ENCODE data around the gene SAFB2.

The SAFB2 gene

DNA sequence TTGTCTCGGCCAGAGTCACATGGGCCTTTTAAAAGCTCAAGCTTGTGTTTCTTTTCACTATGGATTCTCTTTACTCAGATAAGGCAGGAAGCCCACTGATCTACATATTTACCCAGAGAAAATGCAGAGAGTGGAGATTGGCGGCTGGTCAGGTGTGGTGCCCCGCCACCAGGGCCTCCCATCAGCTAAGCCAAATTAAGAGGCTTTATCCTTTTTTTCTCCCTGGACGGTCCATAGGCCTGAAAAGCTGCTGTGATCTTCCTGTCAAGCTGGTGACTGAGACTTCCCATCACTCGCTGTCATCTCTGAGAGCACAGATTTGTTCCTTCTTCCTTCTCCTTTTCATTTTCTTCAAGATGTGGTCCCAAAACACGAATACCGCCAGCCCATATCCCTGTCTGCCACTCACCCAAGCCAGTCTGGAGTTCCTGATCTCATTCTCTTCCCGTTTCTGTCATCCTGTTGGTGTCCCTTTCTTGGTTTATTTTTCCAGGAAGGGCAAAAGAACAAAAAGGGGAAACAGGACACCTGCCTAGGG lies 2.2 kb upstream of the SAFB2 start:
- no peak for DNase-seq (ENCODE audit: low read depth, low spot score)
- no peaks in the 10 kb centered on the region for H3K9me3 ChIP-seq (ENCODE audit: insufficient read depth, low read length)
- H3K4me1 ChIP-seq (ENCODE audit: insufficient read depth, insufficient read length) = peaks cover 9% of the 10 kb centered on the region
- H3K36me3 ChIP-seq (ENCODE audit: insufficient read depth, insufficient read length, low read length) = peaks cover 80% of the 10 kb centered on the region
- peak overlapping the region; percentile 93 for H3K9ac ChIP-seq (ENCODE audit: insufficient read length, low read depth)
- peak overlapping the region; percentile 91 for H3K4me3 ChIP-seq (ENCODE audit: insufficient read length, low read depth)
- H3K27me3 ChIP-seq (ENCODE audit: insufficient read depth, insufficient read length) = no peaks in the 10 kb centered on the region
- TF ChIP-seq YY1 (IDR thresholded peaks at IDR 0.05; ENCODE audit: insufficient read depth, insufficient read length) (no peak), ZNF274 (IDR thresholded peaks at IDR 0.05; ENCODE audit: low read depth, low read length) (no peak), SUZ12 (IDR thresholded peaks at IDR 0.05; ENCODE audit: extremely low read depth, insufficient read depth, insufficient read length) (no peak)

GRCh38 chr19:5624018-5624663 lies 1.6 kb upstream of the SAFB2 start:
- no peak for DNase-seq (ENCODE audit: low read depth, low spot score)
- H3K36me3 ChIP-seq (ENCODE audit: insufficient read depth, insufficient read length, low read length) = peaks cover 77% of the 10 kb centered on the region
- TF ChIP-seq YY1 (IDR thresholded peaks at IDR 0.05; ENCODE audit: insufficient read depth, insufficient read length) (no peak), SUZ12 (IDR thresholded peaks at IDR 0.05; ENCODE audit: extremely low read depth, insufficient read depth, insufficient read length) (no peak), ZNF274 (IDR thresholded peaks at IDR 0.05; ENCODE audit: low read depth, low read length) (no peak)

DNA sequence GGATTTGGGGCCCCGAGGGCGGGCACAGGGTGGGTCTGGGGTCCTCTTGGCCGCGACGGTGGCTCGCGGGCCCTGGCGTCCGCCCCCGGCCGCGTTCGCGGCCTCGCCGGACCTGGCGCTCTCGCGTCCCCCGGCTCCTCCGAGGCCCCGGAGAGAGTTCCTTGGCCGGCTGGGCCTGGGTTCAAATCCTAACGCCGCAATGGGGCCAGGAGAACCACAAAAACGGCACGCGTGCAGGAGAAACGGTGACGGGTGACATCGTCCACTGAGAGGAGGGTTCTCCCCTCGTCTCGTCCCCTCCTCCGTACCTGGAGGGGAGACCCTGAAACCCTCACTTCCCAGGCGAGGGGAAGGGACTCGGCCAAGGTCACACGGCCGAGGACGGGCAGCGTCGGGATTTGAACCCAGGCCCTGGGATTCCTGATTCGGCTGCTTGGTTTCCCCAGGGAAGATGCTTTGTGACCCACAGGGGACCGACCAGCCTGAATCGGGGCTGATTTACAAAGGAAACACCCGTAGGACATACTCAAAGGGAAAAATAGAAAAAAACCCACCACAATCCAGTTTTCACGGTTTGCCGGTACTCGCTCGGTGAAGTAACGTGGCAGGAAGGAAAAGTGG lies 931 bp upstream of the SAFB2 start:
- H3K27me3 ChIP-seq (ENCODE audit: insufficient read depth, insufficient read length) = no peaks in the 10 kb centered on the region
- no peak for DNase-seq (ENCODE audit: low read depth, low spot score)
- H3K4me3 ChIP-seq (ENCODE audit: insufficient read length, low read depth) = peak overlapping the region; percentile 91
- TF ChIP-seq ZNF274 (IDR thresholded peaks at IDR 0.05; ENCODE audit: low read depth, low read length) (no peak), YY1 (IDR thresholded peaks at IDR 0.05; ENCODE audit: insufficient read depth, insufficient read length) (no peak), SUZ12 (IDR thresholded peaks at IDR 0.05; ENCODE audit: extremely low read depth, insufficient read depth, insufficient read length) (no peak)
- peaks cover 9% of the 10 kb centered on the region for H3K4me1 ChIP-seq (ENCODE audit: insufficient read depth, insufficient read length)
- H3K9me3 ChIP-seq (ENCODE audit: insufficient read depth, low read length) = no peaks in the 10 kb centered on the region
- peaks cover 77% of the 10 kb centered on the region for H3K36me3 ChIP-seq (ENCODE audit: insufficient read depth, insufficient read length, low read length)
- H3K9ac ChIP-seq (ENCODE audit: insufficient read length, low read depth) = peak overlapping the region; percentile 93

More at GRCh38 chr19:5624018-5624663, 1.6 kb upstream of the SAFB2 start:
- Histone ChIP-seq H3K9me3 (ENCODE audit: insufficient read depth, low read length) (no peaks in the 10 kb centered on the region), H3K27me3 (ENCODE audit: insufficient read depth, insufficient read length) (no peaks in the 10 kb centered on the region), H3K4me3 (ENCODE audit: insufficient read length, low read depth) (peak overlapping the region; percentile 91), H3K9ac (ENCODE audit: insufficient read length, low read depth) (peak overlapping the region; percentile 93), H3K4me1 (ENCODE audit: insufficient read depth, insufficient read length) (peaks cover 9% of the 10 kb centered on the region)

- Histone ChIP-seq H3K4me3 (ENCODE audit: insufficient read length, low read depth) (peak overlapping the region; percentile 91), H3K9me3 (ENCODE audit: insufficient read depth, low read length) (no peaks in the 10 kb centered on the region), H3K27me3 (ENCODE audit: insufficient read depth, insufficient read length) (no peaks in the 10 kb centered on the region), H3K9ac (ENCODE audit: insufficient read length, low read depth) (peak overlapping the region; percentile 93), H3K36me3 (ENCODE audit: insufficient read depth, insufficient read length, low read length) (peaks cover 76% of the 10 kb centered on the region), H3K4me1 (ENCODE audit: insufficient read depth, insufficient read length) (peaks cover 2% of the 10 kb centered on the region)
- no peak for DNase-seq (ENCODE audit: low read depth, low spot score)
- TF ChIP-seq SUZ12 (IDR thresholded peaks at IDR 0.05; ENCODE audit: extremely low read depth, insufficient read depth, insufficient read length) = no peak
- TF ChIP-seq ZNF274 (IDR thresholded peaks at IDR 0.05; ENCODE audit: low read depth, low read length) = no peak
- no peak for TF ChIP-seq YY1 (IDR thresholded peaks at IDR 0.05; ENCODE audit: insufficient read depth, insufficient read length)
These were observed 571 bp downstream of the SAFB2 start for GRCh38 chr19:5621945-5622464.

DNA sequence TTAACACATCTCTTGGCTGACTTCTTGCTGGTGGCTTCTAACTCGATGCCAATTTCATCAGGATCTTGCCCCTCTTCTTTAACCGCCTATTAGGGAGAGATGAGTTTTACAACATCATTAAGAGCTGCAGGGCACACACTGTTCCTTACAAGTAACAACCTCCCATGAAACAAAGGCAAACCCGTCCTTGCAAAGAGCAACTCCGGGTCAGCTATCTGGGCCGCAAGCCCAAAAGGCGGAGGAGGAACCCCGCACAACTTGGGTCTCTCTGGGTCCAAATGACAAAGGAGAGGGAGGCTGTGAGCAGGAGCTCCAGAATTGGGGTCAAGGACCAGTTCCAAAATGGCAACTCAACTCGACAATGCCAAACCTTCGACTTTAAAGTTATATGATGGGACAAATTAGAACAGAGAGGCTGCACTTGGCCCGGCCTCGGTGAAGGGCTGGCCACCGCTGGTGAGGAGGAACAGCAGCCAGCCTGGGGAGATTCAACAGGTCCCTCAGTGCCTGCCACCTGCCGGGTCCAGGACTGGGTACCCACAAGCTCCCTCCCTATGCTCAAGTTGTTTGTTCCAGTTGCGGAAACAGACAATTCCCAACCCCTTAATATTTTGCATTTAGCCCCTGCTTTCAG lies 1.1 kb downstream of the SAFB2 start:
- DNase-seq (ENCODE audit: low read depth, low spot score) = no peak
- H3K27me3 ChIP-seq (ENCODE audit: insufficient read depth, insufficient read length) = no peaks in the 10 kb centered on the region
- H3K36me3 ChIP-seq (ENCODE audit: insufficient read depth, insufficient read length, low read length) = peaks cover 76% of the 10 kb centered on the region
- TF ChIP-seq ZNF274 (IDR thresholded peaks at IDR 0.05; ENCODE audit: low read depth, low read length) (no peak), YY1 (IDR thresholded peaks at IDR 0.05; ENCODE audit: insufficient read depth, insufficient read length) (no peak), SUZ12 (IDR thresholded peaks at IDR 0.05; ENCODE audit: extremely low read depth, insufficient read depth, insufficient read length) (no peak)
- H3K9me3 ChIP-seq (ENCODE audit: insufficient read depth, low read length) = no peaks in the 10 kb centered on the region
- peak overlapping the region; percentile 91 for H3K4me3 ChIP-seq (ENCODE audit: insufficient read length, low read depth)
- H3K9ac ChIP-seq (ENCODE audit: insufficient read length, low read depth) = peak overlapping the region; percentile 93
- no peaks in the 10 kb centered on the region for H3K4me1 ChIP-seq (ENCODE audit: insufficient read depth, insufficient read length)

DNA sequence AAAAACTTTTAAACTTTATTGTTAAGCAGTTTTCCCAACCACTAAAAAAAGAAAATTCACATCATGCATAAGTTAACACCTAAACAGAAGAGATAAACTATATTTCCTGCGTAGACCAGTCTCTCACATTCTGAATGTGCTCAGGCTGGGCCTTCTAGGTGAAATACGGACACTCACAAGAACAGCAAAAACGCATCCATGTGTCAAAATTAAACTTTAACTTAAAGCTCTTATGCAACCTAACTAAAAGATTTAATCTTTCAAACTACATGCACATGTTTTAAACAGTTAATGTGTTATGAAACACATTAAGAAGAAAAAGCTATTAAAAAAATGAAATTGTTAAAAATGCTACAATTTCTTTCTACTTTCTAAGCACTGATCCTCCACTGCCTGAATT lies 2.6 kb downstream of the SAFB2 start:
- Histone ChIP-seq H3K4me3 (ENCODE audit: insufficient read length, low read depth) (no peak overlapping the region), H3K27me3 (ENCODE audit: insufficient read depth, insufficient read length) (no peaks in the 10 kb centered on the region), H3K9me3 (ENCODE audit: insufficient read depth, low read length) (no peaks in the 10 kb centered on the region), H3K4me1 (ENCODE audit: insufficient read depth, insufficient read length) (no peaks in the 10 kb centered on the region), H3K9ac (ENCODE audit: insufficient read length, low read depth) (no peak overlapping the region), H3K36me3 (ENCODE audit: insufficient read depth, insufficient read length, low read length) (peaks cover 76% of the 10 kb centered on the region)
- no peak for DNase-seq (ENCODE audit: low read depth, low spot score)
- TF ChIP-seq SUZ12 (IDR thresholded peaks at IDR 0.05; ENCODE audit: extremely low read depth, insufficient read depth, insufficient read length) (no peak), YY1 (IDR thresholded peaks at IDR 0.05; ENCODE audit: insufficient read depth, insufficient read length) (no peak), ZNF274 (IDR thresholded peaks at IDR 0.05; ENCODE audit: low read depth, low read length) (no peak)

- no peak for DNase-seq (ENCODE audit: low read depth, low spot score)
- no peaks in the 10 kb centered on the region for H3K9me3 ChIP-seq (ENCODE audit: insufficient read depth, low read length)
- H3K4me3 ChIP-seq (ENCODE audit: insufficient read length, low read depth) = no peak overlapping the region
- peaks cover 77% of the 10 kb centered on the region for H3K36me3 ChIP-seq (ENCODE audit: insufficient read depth, insufficient read length, low read length)
- H3K27me3 ChIP-seq (ENCODE audit: insufficient read depth, insufficient read length) = no peaks in the 10 kb centered on the region
- H3K9ac ChIP-seq (ENCODE audit: insufficient read length, low read depth) = no peak overlapping the region
- TF ChIP-seq ZNF274 (IDR thresholded peaks at IDR 0.05; ENCODE audit: low read depth, low read length) = no peak
- no peak for TF ChIP-seq YY1 (IDR thresholded peaks at IDR 0.05; ENCODE audit: insufficient read depth, insufficient read length)
- no peak for TF ChIP-seq SUZ12 (IDR thresholded peaks at IDR 0.05; ENCODE audit: extremely low read depth, insufficient read depth, insufficient read length)
- H3K4me1 ChIP-seq (ENCODE audit: insufficient read depth, insufficient read length) = no peaks in the 10 kb centered on the region
These were observed 4.0 kb downstream of the SAFB2 start for GRCh38 chr19:5618591-5618990.

Data from NT2/D1 (cell line).